GM18907 (cell line): ENCODE results near the gene TBC1D7.

ENCODE experiments used
- ATAC-seq: cut with Tn5 transposase; IDR thresholded peaks from one replicate; pipeline ENCODE4 v1.9.1; 2021; ENCODE audit warnings: mild to moderate bottlenecking, moderate library complexity; ENCODE audit not compliant: unreplicated experiment

TBC1D7 gene

GRCh38 chr6:13328076-13328874, at the start of gene TBC1D7:
TSS of gene TBC1D7 (minus strand) at chr6:13328537. CDS start at chr6:13326898, 1,639 bp downstream.
- peak; percentile 88 for ATAC-seq

- no peak for ATAC-seq
Measured at GRCh38 chr6:13377054-13377758, 48.9 kb upstream of the TBC1D7 start.

GRCh38 chr6:13375360-13375878, 47.1 kb upstream of the TBC1D7 start:
- peak; percentile 77 for ATAC-seq

- ATAC-seq, result no peak
Measured at GRCh38 chr6:13373919-13374318, 45.6 kb upstream of the TBC1D7 start.

GRCh38 chr6:13373488-13373886, 45.1 kb upstream of the TBC1D7 start:
- ATAC-seq, result no peak

GRCh38 chr6:13372688-13373487, 44.6 kb upstream of the TBC1D7 start:
- no peak for ATAC-seq

- no peak for ATAC-seq
Measured at GRCh38 chr6:13372076-13372475, 43.7 kb upstream of the TBC1D7 start.

GRCh38 chr6:13371421-13372072, 43.2 kb upstream of the TBC1D7 start:
- no peak for ATAC-seq

- ATAC-seq, result no peak
Measured at GRCh38 chr6:13370623-13371022, 42.3 kb upstream of the TBC1D7 start.

- ATAC-seq, result no peak
Measured at GRCh38 chr6:13369591-13369990, 41.3 kb upstream of the TBC1D7 start.

GRCh38 chr6:13368731-13369115, 40.4 kb upstream of the TBC1D7 start:
- no peak for ATAC-seq

GRCh38 chr6:13368079-13368730, 39.9 kb upstream of the TBC1D7 start:
- no peak for ATAC-seq

GRCh38 chr6:13367396-13367795, 39.1 kb upstream of the TBC1D7 start:
- no peak for ATAC-seq

GRCh38 chr6:13365320-13365719, 37.0 kb upstream of the TBC1D7 start:
- no peak for ATAC-seq

GRCh38 chr6:13364842-13365241, 36.5 kb upstream of the TBC1D7 start:
- no peak for ATAC-seq

GRCh38 chr6:13362412-13362811, 34.1 kb upstream of the TBC1D7 start:
- no peak for ATAC-seq

- ATAC-seq, result no peak
Measured at GRCh38 chr6:13360671-13361540, 32.6 kb upstream of the TBC1D7 start.

GRCh38 chr6:13359287-13359686, 30.9 kb upstream of the TBC1D7 start:
- no peak for ATAC-seq

GRCh38 chr6:13358511-13358910, 30.2 kb upstream of the TBC1D7 start:
- ATAC-seq, result no peak
